ENCODE data around the gene ZNF22.

The ZNF22 gene

DNA sequence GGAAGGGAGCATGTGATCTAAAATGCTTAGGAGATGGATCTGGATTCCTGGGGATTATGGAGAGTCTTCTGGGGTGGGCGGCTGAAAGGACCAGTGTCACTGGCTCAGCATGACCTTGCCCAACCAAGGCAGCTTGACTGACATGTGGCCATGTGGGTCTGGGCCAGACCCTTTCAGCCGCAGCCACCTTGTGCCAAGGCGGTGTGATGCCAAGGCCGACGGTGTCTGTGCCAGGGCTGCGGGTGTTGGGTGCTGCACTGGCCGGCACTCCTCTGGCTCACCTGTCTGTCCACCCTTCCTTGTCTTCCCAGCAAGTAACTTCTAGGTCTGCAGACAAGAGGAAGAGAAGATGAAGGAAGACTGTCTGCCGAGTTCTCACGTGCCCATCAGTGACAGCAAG is 30.9 kb upstream of the ZNF22 start:
- DNase-seq (ENCODE audit: low spot score in 2 of 2) (no peak), ATAC-seq (ENCODE audit: low read depth) (no peak)
- Mint-ChIP-seq H3K27ac (no peak overlapping the region), H3K36me3 (no peaks in the 10 kb centered on the region), H3K4me3 (no peak overlapping the region), H3K4me1 (peaks cover 38% of the 10 kb centered on the region), H3K27me3 (no peaks in the 10 kb centered on the region), H3K9me3 (no peaks in the 10 kb centered on the region)

DNA sequence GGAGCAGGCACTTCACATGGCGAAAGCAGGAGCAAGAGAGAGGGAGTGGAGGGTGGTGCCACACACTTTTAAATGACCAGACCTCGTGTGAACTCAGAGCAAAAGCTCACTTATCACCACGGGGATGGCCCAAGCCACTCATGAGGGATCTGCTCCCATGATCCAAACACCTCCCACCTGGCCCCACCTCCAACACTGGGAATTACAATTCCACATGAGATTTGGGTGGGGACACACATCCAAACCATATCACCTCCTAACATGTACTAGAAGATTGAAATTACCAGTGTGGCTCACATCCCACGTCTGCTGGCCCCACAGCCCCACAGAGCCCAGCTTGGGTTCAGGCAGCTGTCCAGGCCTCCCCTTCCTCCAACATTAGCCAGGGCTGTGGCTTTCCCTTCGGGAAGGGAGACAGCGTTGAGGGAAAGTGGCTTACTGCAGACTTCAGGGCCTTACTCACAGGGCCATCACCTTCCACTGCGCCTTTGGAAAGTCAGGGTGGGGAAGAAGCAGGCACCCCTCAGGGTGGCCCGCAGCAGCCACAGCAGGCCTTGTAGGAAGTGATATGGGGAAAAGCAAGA is 29.8 kb upstream of the ZNF22 start:
- Mint-ChIP-seq H3K4me1 (peaks cover 31% of the 10 kb centered on the region), H3K27me3 (no peaks in the 10 kb centered on the region), H3K36me3 (no peaks in the 10 kb centered on the region), H3K4me3 (no peak overlapping the region), H3K9me3 (no peaks in the 10 kb centered on the region), H3K27ac (no peak overlapping the region)
- ATAC-seq (ENCODE audit: low read depth) (no peak), DNase-seq (ENCODE audit: low spot score in 2 of 2) (no peak)

DNA sequence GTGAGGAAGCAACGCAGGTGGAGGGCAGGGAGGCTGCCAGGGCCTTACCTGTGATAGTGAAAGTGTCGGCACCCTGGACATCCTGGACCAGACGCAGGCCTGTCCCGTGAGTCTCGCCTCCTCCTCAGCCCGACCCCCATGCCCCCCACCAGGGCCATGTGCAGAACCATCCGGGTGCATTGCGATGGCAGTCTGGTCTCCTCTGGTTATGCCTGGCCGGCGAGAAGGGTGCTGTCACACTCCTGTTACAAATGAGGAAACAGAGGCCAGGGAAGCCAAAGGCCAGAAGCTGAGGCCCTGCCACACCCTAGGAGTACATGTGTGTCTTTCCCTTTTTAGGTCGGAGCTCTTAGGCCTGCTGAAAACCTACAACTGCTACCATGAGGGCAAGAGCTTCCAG is 29.3 kb upstream of the ZNF22 start:
- Mint-ChIP-seq H3K4me1 (peaks cover 26% of the 10 kb centered on the region), H3K27me3 (no peaks in the 10 kb centered on the region), H3K9me3 (no peaks in the 10 kb centered on the region), H3K4me3 (no peak overlapping the region), H3K36me3 (no peaks in the 10 kb centered on the region), H3K27ac (no peak overlapping the region)
- DNase-seq (ENCODE audit: low spot score in 2 of 2) (no peak), ATAC-seq (ENCODE audit: low read depth) (no peak)

DNA sequence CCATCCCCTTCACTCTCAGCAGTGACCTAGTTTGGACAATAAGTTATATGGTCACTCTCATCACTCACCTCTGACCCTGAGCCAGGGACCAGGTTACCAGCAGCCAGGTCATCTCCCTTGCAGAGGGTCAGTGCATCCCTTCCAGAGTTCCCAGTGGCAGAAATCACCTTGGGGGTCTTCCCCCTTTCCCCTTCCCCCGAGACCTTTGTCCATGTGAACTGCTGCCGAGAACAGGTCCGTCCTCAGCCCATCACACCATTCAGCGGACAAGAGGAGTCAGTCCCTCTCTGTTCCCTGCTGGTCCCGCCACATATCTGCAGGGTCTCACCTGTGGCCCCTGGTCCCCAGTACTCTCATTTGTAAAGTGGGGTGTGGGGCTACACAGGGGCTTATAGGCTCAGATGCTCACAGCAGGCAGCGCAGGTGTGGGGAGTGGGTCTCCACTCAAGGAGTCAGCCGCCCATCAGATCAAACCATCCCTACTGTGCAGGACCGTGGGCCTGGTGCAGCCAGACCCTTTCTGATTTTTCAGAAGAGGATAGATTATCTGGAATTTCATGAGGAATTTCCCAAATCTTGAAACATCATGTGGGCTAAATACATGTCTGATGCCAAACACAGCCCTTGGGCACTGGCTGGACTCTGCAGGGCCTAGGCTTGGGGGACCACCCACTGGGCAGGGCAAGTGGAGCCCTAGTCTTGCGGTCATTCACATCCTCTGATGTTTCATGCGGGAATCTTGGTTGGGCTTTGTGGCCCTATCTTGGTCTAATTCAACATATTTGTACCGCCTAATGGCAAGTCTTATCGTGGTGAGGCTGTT is 28.6 kb upstream of the ZNF22 start:
- H3K4me3 Mint-ChIP-seq, result no peak overlapping the region
- ATAC-seq (ENCODE audit: low read depth), result no peak
- no peaks in the 10 kb centered on the region for H3K36me3 Mint-ChIP-seq
- H3K27me3 Mint-ChIP-seq, result peaks cover 3% of the 10 kb centered on the region
- H3K27ac Mint-ChIP-seq, result peak overlapping the region; percentile 36
- no peak for DNase-seq (ENCODE audit: low spot score in 2 of 2)
- no peaks in the 10 kb centered on the region for H3K9me3 Mint-ChIP-seq
- peaks cover 25% of the 10 kb centered on the region for H3K4me1 Mint-ChIP-seq

DNA sequence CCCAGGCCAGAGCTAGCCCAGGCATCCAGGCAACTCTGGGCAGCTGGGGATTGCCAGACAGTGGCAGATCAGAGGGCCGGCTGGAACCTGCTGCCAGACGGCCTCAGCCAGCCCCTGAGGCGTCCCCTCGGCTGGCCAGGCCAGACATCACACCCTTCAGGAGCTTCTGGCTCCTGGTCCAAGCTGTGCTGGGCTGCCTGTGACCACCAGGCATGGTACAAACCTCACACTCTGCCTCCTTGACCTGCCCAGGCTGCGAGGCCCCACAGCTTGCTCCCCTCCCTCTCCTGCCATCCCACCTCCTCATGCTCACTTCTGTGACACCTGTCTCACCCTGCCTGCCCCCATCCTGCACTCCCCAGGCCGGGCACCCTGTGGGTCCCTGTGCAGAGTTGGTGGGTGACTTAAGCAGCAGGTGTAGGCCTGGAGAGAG is 27.8 kb upstream of the ZNF22 start:
- Mint-ChIP-seq H3K9me3 (no peaks in the 10 kb centered on the region), H3K4me1 (peaks cover 22% of the 10 kb centered on the region), H3K4me3 (no peak overlapping the region), H3K27me3 (peaks cover 3% of the 10 kb centered on the region), H3K27ac (peak overlapping the region; percentile 36), H3K36me3 (no peaks in the 10 kb centered on the region)
- ATAC-seq (ENCODE audit: low read depth), result no peak
- no peak for DNase-seq (ENCODE audit: low spot score in 2 of 2)

DNA sequence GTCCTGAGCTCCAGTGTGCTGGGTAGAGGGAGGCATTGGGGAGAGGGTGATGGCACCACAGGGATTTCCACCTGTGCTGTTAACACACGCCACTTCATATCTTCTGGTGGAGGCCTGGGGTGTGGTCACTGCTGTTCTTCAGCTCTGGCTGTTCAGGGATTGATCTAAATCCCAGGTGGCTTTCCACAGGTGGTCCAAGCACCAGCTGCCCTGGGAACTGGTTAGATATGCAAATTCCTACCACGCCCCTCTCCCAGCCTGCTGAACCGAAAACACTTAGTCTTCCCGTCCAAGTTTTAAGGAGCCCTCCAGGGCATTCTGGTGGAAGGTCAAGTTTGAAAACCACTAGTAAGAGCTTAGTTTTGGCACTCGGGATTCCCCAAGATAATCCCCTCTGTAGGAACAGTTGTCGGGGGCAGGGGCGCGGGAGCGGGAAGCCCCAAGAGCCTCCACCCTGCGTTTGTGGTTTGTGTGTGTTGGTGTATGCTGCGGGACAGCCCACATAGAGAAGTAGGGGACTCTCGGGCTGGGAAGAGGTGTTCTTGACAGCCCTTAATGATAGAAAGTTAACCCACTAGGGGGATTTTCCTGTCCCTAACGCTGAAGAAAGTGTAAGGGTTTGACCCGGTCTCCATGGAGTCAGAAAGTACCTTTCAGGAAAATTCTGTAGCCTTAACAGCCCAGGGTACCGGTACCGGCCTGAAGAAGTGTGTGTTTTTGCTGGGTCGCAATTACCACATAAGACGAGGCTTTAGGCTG is 27.2 kb upstream of the ZNF22 start:
- peak overlapping the region; percentile 32 for H3K27ac Mint-ChIP-seq
- ATAC-seq (ENCODE audit: low read depth) (peak; percentile 48), DNase-seq (ENCODE audit: low spot score in 2 of 2) (no peak)
- peaks cover 3% of the 10 kb centered on the region for H3K27me3 Mint-ChIP-seq
- peak overlapping the region; percentile 79 for H3K4me3 Mint-ChIP-seq
- no peaks in the 10 kb centered on the region for H3K36me3 Mint-ChIP-seq
- peaks cover 16% of the 10 kb centered on the region for H3K4me1 Mint-ChIP-seq
- no peaks in the 10 kb centered on the region for H3K9me3 Mint-ChIP-seq

DNA sequence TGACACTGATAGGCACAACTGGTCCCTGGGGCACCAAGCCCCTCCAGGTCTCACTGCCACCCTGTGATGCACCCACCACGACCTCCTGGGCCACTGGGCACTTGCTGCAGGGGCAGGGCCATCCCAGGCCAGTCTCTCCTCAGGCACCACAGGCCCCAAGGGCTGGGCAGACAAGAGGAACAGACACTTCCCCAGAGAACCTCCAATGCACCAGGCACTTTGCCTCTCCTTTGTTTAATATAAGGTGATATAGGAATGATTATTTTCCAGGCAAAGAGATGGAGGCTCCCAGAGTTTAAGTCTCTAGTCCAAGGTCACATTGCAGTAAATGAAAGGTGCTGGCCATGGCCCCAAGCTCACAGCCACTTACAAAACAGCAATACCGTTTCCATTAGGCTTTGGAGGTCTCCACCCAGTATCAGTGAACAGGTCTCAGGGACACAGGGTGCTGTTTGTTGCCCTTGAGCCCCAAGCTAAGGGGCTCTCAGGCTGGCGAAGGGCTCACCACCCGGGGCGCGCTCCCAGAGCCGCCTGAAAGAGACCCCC is 26.6 kb upstream of the ZNF22 start:
- Mint-ChIP-seq H3K4me3 (peak overlapping the region; percentile 79), H3K36me3 (no peaks in the 10 kb centered on the region), H3K27me3 (peaks cover 3% of the 10 kb centered on the region), H3K27ac (peak overlapping the region; percentile 17), H3K9me3 (no peaks in the 10 kb centered on the region), H3K4me1 (peaks cover 11% of the 10 kb centered on the region)
- DNase-seq (ENCODE audit: low spot score in 2 of 2) (no peak), ATAC-seq (ENCODE audit: low read depth) (no peak)

DNA sequence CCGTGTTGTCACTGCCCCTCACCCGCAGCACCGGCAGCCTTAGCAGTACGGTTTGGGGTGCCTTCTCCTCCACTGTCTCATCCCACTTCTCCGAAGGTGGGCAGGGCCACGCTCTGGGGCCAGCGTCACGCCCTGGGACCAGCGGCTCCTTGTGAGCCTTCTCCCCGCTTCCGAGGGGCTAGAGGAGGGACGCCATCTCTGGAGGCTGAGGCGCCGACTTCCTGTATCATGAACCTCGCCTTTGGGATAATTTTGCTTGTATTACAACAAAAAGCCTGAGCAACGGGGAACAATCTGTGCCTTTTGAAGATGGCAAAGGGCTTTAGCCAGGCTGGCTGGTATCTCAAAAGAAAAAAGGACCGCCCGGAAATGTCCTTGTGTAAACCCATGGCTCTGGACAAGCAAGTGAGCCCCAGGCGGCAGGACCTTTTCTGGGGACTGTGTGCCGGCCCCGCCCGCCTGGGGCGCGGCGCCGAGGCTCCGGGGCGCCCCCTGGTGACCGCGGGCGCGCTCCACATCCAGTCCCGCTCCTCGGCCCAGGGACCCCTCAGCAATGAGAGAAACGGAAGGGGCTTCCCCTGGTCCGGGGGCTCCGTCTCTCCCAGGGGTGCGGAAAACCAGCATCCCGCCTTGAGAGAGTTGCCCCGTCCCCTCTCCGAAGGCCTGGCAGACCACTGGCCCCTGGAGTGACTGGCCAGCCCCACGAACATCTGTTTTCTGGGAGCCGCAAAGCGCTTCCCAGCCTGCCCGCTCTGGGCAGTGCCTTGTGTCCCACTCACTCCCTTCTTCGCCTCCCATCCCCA is 25.9 kb upstream of the ZNF22 start:
- ATAC-seq (ENCODE audit: low read depth) (peak; percentile 91), DNase-seq (ENCODE audit: low spot score in 2 of 2) (peak; percentile 71 to 87)
- peaks cover 11% of the 10 kb centered on the region for H3K4me1 Mint-ChIP-seq
- H3K36me3 Mint-ChIP-seq, result no peaks in the 10 kb centered on the region
- H3K27ac Mint-ChIP-seq, result peak overlapping the region; percentile 17
- H3K4me3 Mint-ChIP-seq, result peak overlapping the region; percentile 79
- no peaks in the 10 kb centered on the region for H3K9me3 Mint-ChIP-seq
- H3K27me3 Mint-ChIP-seq, result peaks cover 3% of the 10 kb centered on the region

DNA sequence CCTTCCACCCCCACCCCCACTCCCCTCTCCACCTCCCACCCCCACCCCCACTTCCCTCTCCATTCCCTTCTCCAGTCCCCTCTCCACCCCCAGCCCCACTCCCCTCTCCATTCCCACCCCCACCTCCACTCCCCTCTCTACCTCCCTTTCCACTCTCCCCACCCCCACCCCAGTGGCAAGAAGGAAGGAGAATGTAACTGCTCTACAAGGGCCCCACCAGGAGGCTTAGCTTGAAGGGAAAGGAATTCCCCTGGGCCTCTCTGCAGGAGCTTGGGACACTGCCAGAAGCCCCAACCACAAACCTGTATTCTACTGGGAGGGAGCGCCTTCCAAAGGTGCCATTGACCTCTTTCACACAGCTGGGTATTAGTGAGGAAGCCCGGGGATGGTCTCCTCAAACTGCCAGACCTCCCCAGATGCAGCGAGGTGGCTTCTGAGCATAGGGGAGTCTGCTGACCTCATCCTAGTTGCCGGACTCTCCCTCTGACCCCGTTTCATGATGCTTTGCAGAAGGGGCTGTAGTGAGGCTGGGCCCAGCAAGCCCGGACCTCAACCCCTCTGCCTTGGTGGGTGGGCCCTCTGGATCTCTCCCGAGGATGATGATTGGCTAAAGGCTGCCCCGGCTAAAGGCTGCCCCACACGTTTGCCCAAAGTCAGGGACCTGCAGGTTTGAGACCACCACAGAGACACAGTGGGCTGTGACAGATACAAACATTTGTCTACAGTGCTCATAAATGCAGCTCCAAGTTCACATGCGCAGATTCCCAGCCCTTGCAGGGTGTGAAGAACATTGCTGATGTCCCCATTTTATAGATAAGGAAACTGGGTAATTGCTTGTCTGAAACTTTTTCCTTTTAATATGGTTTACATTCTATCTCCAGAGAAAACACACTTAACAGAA is 25.0 kb upstream of the ZNF22 start:
- H3K27me3 Mint-ChIP-seq, result peaks cover 5% of the 10 kb centered on the region
- H3K9me3 Mint-ChIP-seq, result no peaks in the 10 kb centered on the region
- peak overlapping the region; percentile 21 for H3K4me3 Mint-ChIP-seq
- H3K36me3 Mint-ChIP-seq, result no peaks in the 10 kb centered on the region
- ATAC-seq (ENCODE audit: low read depth), result no peak
- no peak overlapping the region for H3K27ac Mint-ChIP-seq
- H3K4me1 Mint-ChIP-seq, result peaks cover 11% of the 10 kb centered on the region
- no peak for DNase-seq (ENCODE audit: low spot score in 2 of 2)

DNA sequence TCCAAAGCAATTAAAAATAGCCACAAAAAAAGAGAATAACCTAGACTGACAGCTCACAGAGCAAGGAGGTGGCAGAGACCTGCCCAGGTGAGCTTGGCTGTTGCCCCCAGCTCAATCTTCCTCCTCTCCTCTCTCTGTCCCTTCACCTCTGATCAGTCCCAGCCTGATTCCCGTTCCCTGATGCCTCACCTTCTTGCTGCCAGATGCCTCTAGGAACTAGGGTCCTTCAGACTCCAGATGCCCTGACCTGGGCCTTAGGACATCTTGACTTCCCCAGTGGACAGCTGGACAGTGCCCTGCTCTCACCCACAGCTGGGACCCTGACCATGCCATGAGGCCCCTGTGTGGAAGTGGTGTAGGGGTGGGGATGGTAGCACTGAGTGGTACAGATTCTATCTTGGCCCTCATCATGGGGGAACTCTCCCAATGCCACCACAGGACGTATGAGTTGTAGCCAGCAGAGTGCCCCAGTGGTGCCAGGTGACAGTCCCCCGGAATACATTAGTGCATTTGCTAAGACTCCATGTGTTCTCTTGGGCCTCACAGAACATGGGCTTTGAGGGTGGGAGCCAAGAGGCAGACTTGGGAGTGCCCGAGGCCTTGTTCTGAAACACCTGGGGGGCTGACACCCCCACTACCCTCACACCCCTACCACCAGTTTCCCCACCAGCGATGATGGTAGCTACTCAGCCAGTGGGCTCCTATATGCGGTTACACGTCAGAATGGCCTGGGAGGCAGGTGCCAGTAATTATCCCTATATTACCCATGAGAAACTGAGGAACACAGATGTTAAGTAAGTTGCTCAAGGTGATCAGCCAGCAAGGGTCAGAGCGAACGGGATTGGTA is 24.1 kb upstream of the ZNF22 start:
- no peaks in the 10 kb centered on the region for H3K36me3 Mint-ChIP-seq
- H3K4me3 Mint-ChIP-seq, result no peak overlapping the region

DNA sequence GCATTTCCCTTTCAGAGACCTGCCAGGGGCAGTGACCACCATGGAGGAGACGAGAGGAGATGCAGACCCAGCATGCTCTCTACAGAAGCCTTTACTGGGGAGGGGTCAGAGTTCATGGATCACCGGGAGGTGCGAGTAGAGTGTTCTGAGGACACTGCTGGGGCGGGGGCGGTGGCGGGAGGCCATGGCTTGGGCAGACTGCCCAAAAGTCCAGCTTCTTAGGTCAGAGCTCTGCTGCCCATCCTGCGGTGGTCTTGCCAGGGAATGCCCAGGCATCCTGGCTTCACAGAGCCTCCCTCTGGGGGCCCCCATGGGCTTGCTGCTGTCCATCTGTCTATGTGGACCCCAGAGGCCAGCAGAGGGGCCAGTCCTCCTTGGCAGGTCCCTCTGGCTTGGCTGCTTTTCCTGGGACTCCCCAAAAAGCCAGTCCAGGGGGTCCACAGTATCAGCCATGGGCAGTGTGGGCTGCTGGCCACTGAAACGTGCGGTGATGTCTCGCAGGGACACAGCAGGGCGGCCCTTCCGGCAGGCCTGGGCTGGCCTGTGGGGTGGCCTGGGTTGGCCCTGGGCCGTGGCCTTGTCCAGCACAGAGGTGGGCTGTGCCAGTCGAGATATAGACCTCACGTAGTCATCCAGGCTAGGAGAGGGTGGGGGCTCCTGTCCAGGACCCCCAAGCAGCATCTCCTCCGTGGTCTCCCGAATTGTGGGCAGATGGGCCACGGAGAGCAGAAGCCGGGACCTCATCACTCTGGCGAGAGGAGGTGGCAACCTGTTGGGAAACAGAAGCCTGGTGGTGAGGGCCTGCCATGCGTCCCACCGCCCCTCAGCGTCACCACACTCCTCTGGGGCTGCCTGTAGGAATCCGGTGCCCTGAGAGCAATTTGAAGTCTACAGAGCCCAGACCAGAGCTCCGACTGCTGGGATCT is 23.2 kb upstream of the ZNF22 start:
- Mint-ChIP-seq H3K4me3 (no peak overlapping the region), H3K4me1 (peaks cover 11% of the 10 kb centered on the region), H3K27ac (no peak overlapping the region), H3K27me3 (peaks cover 5% of the 10 kb centered on the region), H3K36me3 (no peaks in the 10 kb centered on the region), H3K9me3 (no peaks in the 10 kb centered on the region)
- DNase-seq (ENCODE audit: low spot score in 2 of 2) (no peak), ATAC-seq (ENCODE audit: low read depth) (no peak)

More for the DNA sequence above, 24.1 kb upstream of the ZNF22 start:
- Mint-ChIP-seq H3K27me3 (peaks cover 5% of the 10 kb centered on the region), H3K27ac (no peak overlapping the region), H3K9me3 (no peaks in the 10 kb centered on the region), H3K4me1 (peaks cover 11% of the 10 kb centered on the region)
- no peak for ATAC-seq (ENCODE audit: low read depth)
- DNase-seq (ENCODE audit: low spot score in 2 of 2), result no peak
